Kasumi-1 (cell line): Measurements from ENCODE around the gene CDK19.

Experiments
- DNase-seq, 2 experiments: peaks; one replicate each; lab custom pipeline; 2025; lab: John Stamatoyannopoulos, UW

CDK19 gene

GRCh38 chr6:110658631-110659211 is 156.5 kb downstream of the CDK19 start:
- DNase-seq, result no peak

- no peak for DNase-seq
These were observed 158.8 kb downstream of the CDK19 start for GRCh38 chr6:110656492-110656891.

- DNase-seq, result no peak
These were observed 159.4 kb downstream of the CDK19 start for GRCh38 chr6:110655821-110656220.

- no peak for DNase-seq
These were observed 161.0 kb downstream of the CDK19 start for GRCh38 chr6:110654096-110654820.

- DNase-seq, result no peak
These were observed 161.9 kb downstream of the CDK19 start for GRCh38 chr6:110653381-110653780.

GRCh38 chr6:110652520-110652919 is 162.7 kb downstream of the CDK19 start:
- DNase-seq, result no peak

DNA sequence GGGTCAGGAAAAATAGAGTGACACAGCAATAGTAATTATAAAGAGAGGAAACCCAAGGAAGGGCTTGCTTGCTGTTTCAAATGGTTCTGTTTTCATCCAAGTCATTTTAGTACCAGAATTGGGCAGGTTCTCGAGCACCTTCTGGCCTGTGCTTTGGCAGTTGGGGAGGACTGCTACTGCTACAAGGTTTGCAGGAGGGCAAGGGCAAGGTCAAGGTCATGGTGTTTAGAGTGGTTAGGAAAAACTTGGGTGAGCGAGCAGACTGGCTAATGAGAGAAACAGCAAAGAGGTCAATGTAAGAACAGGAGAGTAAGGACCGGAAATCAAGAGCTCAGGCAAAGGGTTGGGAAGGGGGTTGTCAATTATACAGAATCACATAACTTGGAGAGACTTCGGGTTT is 164.5 kb downstream of the CDK19 start:
- DNase-seq, result no peak

DNA sequence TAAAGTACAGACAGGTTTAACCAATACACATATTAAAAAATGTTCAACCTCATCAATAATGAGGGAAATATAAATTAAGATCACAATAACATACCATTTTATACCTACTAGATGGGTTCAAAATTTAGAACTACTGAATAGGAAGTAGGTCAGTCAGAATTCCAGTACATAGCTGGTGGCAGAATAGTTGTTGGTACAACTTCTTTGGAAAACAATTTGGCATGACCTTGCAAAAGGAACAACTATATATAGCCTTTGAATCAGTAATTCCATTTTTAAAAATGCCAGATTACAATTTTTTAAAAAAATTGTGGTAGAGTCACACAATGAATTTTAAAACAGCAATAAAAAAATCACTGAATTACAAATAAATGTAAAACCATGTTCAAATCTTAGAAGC is 165.6 kb downstream of the CDK19 start:
- no peak for DNase-seq

- DNase-seq, result no peak
These were observed 168.0 kb downstream of the CDK19 start for GRCh38 chr6:110646951-110647910.

DNA sequence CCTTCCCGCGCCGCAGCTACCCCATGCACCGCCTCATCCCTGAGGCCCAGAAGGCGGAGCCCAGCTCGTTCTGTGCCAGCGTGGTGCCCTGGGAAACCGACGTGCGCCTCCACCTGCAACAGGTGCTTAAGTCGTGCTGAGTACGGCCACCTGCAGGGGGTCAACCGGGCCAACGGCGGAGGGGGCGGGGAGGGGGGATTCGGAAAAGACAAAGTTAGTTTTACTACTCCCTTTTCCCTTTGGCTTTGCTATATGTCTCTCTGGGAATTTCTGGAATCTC is 168.9 kb downstream of the CDK19 start:
- DNase-seq, result no peak

DNA sequence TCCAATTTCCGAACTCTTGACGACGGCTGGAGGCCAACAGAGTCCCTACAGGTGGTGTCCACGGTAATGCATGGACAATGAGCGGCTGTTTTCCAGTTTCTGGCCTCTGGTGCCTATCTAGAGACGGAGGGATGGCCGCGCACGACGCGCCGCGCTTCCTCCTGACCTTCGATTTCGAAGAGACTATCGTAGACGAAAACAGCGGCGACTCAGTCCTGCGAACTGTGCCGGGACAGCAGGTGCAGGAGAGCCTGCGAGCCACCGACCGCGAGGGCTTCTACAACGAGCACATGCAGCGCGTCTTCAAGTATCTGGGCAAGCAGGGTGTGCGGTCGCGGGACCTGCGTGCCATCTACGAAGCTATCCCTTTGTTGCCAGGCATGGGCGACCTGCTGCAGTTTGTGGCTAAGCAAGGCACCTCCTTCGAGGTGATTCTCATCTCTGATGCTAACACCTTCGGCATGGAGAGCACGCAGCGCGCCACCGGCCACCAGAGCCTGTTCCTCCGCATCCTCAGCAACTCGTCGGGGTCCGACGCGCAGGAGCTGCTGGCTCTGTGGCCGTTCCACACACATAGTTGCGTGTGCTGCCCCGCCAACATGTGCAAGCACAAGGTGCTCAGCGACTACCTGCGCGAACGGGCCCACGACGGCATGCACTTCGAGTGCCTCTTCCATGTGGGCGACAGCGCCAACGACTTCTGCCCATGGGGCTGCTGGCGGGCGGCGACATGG is 169.4 kb downstream of the CDK19 start:
- DNase-seq, result no peak

GRCh38 chr6:110643175-110643574 is 172.1 kb downstream of the CDK19 start:
- DNase-seq, result no peak

DNA sequence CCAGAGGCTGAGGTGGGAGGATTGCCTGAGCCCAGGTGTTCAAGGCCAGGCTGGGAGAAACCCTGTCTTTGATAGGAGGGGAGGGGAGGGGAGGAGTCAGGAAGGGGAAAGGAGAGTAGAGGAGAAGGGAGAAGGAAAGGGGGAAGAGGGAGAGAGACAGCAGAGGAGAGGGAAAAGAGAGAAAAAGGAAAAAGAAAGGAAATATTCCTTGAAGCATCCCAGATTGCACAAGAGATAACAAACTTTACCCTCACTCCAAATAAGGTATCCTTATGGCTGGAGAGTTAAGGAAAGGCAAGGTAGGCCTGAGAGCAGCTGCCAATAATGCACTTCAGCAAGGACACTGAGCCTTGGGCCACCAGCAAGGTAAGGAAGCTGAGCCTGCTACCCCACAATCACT is 172.6 kb downstream of the CDK19 start:
- DNase-seq, result no peak

GRCh38 chr6:110636781-110637180 is 178.5 kb downstream of the CDK19 start:
- no peak for DNase-seq

DNA sequence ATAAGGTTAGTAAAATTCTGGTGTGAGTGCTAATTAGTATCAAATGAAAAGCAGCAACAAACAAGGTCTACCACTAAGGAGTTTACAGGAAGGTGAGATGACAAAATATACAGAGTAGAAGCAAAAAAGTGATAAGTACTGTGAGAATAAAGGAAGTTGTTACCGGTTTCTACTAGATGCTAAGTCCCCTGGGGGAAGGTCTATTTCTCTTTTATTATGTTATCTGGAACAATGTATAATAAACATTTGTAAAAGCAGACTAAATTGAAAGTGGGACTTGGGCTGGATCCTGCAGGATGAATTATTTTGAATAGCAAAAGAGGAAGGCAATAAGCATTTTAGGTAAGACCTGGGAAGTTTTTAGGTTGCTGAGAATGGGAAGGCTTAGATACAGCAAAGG is 180.2 kb downstream of the CDK19 start:
- peak in 1 of 2 experiments; percentile 20 for DNase-seq

- no peak for DNase-seq
These were observed 181.5 kb downstream of the CDK19 start for GRCh38 chr6:110633731-110634213.

DNA sequence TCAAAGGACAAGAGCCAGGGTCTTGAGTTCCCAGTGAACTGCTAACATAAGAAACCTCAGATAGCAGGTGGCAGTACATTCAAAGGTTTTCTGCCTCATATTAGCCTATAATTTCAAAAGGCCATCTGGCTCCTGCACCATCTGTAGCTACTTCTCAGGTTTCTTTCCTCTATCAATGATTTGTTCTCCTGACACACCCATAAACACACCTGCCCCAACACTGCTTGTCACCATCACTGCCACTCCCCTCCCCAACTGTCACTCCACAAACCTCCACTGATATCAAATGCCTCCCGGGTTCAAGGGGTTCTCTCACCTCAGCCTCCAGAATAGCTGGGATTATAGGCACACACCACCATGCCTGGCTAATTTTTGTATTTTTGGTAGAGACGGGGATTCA is 186.1 kb downstream of the CDK19 start:
- no peak for DNase-seq

GRCh38 chr6:110628330-110628729 is 186.9 kb downstream of the CDK19 start:
- no peak for DNase-seq

GRCh38 chr6:110626442-110626841 is 188.8 kb downstream of the CDK19 start:
- no peak for DNase-seq

DNA sequence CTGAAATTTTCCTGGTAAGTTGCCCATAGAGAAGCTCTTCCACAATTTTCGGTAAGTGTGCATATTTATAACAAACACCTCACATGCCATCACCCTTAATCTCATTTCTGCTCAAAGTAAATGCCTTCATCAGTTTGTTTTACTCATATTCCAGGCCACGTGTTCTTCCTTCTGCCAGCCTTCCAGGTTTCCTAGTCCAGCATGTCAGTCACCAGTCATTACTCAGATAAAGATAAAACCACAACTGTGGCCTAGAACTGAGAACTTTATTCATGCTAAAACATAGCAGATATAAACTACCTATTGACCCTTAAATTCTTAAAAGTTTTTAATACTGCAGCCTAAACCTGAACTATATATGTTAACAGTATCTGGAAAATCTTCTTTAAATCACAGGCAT is 189.4 kb downstream of the CDK19 start:
- DNase-seq, result no peak

- DNase-seq, result no peak
These were observed 192.2 kb downstream of the CDK19 start for GRCh38 chr6:110622912-110623578.

DNA sequence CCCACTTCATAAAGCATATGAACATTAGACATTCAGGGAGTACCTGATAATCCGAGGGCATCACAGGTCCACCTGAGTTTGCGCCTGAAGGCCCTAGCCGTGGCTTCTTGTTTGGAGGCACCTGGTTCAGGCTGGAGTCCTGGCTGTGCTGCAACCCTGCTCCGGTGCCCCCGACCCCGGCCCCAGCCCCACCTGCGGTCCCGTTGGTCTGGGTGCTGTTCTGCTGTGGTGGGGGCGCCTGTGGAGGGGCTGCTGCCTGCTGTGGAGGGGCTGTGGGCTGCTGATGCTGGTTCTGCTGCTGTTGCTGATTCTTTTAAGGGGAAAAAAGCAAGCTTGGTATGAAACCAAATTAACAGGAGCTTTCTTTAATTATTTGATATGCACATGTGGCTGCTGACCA is 194.2 kb downstream of the CDK19 start:
- DNase-seq, result no peak
